Measurements from ENCODE around the gene VEZT.

DNA sequence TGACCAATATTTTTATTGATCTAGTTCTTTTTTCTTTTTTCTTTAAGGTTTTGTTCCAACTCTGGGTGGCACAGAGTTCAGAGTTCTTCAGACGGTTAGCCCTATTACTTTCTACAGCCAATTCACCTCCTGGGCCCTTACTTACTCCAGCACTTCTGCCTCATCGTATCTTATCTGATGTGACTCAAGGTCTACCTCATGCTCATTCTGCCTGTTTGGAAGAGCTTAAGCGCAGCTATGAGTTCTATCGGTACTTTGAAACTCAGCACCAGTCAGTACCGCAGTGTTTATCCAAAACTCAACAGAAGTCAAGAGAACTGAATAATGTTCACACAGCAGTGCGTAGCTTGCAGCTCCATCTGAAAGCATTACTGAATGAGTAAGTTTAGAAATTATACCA, 64.7 kb downstream of the VEZT start:
- TF ChIP-seq, protein P1, sequence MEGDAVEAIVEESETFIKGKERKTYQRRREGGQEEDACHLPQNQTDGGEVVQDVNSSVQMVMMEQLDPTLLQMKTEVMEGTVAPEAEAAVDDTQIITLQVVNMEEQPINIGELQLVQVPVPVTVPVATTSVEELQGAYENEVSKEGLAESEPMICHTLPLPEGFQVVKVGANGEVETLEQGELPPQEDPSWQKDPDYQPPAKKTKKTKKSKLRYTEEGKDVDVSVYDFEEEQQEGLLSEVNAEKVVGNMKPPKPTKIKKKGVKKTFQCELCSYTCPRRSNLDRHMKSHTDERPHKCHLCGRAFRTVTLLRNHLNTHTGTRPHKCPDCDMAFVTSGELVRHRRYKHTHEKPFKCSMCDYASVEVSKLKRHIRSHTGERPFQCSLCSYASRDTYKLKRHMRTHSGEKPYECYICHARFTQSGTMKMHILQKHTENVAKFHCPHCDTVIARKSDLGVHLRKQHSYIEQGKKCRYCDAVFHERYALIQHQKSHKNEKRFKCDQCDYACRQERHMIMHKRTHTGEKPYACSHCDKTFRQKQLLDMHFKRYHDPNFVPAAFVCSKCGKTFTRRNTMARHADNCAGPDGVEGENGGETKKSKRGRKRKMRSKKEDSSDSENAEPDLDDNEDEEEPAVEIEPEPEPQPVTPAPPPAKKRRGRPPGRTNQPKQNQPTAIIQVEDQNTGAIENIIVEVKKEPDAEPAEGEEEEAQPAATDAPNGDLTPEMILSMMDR (IDR thresholded peaks at IDR 0.05; ENCODE audit: low read depth, low read length, missing input control) = no peak
- TF ChIP-seq, protein P2, sequence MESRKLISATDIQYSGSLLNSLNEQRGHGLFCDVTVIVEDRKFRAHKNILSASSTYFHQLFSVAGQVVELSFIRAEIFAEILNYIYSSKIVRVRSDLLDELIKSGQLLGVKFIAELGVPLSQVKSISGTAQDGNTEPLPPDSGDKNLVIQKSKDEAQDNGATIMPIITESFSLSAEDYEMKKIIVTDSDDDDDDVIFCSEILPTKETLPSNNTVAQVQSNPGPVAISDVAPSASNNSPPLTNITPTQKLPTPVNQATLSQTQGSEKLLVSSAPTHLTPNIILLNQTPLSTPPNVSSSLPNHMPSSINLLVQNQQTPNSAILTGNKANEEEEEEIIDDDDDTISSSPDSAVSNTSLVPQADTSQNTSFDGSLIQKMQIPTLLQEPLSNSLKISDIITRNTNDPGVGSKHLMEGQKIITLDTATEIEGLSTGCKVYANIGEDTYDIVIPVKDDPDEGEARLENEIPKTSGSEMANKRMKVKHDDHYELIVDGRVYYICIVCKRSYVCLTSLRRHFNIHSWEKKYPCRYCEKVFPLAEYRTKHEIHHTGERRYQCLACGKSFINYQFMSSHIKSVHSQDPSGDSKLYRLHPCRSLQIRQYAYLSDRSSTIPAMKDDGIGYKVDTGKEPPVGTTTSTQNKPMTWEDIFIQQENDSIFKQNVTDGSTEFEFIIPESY (IDR thresholded peaks at IDR 0.05) = no peak
- no peak for TF ChIP-seq SP1 (IDR thresholded peaks at IDR 0.05)
- no peak for TF ChIP-seq EGR1 (IDR thresholded peaks at IDR 0.05; ENCODE audit: low read depth in 2 of 2)
- TF ChIP-seq, protein P3, sequence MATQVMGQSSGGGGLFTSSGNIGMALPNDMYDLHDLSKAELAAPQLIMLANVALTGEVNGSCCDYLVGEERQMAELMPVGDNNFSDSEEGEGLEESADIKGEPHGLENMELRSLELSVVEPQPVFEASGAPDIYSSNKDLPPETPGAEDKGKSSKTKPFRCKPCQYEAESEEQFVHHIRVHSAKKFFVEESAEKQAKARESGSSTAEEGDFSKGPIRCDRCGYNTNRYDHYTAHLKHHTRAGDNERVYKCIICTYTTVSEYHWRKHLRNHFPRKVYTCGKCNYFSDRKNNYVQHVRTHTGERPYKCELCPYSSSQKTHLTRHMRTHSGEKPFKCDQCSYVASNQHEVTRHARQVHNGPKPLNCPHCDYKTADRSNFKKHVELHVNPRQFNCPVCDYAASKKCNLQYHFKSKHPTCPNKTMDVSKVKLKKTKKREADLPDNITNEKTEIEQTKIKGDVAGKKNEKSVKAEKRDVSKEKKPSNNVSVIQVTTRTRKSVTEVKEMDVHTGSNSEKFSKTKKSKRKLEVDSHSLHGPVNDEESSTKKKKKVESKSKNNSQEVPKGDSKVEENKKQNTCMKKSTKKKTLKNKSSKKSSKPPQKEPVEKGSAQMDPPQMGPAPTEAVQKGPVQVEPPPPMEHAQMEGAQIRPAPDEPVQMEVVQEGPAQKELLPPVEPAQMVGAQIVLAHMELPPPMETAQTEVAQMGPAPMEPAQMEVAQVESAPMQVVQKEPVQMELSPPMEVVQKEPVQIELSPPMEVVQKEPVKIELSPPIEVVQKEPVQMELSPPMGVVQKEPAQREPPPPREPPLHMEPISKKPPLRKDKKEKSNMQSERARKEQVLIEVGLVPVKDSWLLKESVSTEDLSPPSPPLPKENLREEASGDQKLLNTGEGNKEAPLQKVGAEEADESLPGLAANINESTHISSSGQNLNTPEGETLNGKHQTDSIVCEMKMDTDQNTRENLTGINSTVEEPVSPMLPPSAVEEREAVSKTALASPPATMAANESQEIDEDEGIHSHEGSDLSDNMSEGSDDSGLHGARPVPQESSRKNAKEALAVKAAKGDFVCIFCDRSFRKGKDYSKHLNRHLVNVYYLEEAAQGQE (IDR thresholded peaks at IDR 0.05) = no peak
- TF ChIP-seq TAF1 (conservative IDR thresholded peaks at IDR 0.05) = no peak
- no peak for TF ChIP-seq FOXA1 (IDR thresholded peaks at IDR 0.05)
- TF ChIP-seq, protein P4, sequence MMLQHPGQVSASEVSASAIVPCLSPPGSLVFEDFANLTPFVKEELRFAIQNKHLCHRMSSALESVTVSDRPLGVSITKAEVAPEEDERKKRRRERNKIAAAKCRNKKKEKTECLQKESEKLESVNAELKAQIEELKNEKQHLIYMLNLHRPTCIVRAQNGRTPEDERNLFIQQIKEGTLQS (IDR thresholded peaks at IDR 0.05) = no peak
- TF ChIP-seq, protein P5, sequence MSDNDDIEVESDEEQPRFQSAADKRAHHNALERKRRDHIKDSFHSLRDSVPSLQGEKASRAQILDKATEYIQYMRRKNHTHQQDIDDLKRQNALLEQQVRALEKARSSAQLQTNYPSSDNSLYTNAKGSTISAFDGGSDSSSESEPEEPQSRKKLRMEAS (IDR thresholded peaks at IDR 0.05) = no peak
- TF ChIP-seq YY1 (IDR thresholded peaks at IDR 0.05) = no peak
- TF ChIP-seq RXRA (IDR thresholded peaks at IDR 0.05) = no peak
- no peak for TF ChIP-seq NR2F2 (IDR thresholded peaks at IDR 0.05)

Data from liver (tissue), 3 donors.